RWPE2 (cell line): Measurements from ENCODE around the gene KCNH1.

Source experiments
- ATAC-seq: fragments of 200-7000 bp; cut with Tn5 transposase; 3 replicates; pipeline ENCODE4 v1.9.1; 2021; ENCODE audit warnings: low read depth
- DNase-seq: peaks from one replicate; pipeline ENCODE4 v3.0.0-alpha.2; 2020; ENCODE audit warnings: low spot score
- H3K27ac ChIP-seq: fragments of 450-650 bp; 2 replicates; pipeline ENCODE4 v1.5.1; 2017; ENCODE audit warnings: mild to moderate bottlenecking; ENCODE audit not compliant: poor library complexity, severe bottlenecking
- H3K27me3 ChIP-seq: fragments of 250-450 bp; sonication (Bioruptor Pico); 2 replicates; pipeline ENCODE4 v1.5.1; 2021; ENCODE audit warnings: mild to moderate bottlenecking, moderate library complexity; ENCODE audit not compliant: insufficient read depth, poor library complexity, severe bottlenecking
- H3K36me3 ChIP-seq: fragments of 250-450 bp; sonication (Bioruptor Pico); 2 replicates; pipeline ENCODE4 v1.5.1; 2020; ENCODE audit warnings: low read depth, mild to moderate bottlenecking, moderate library complexity
- H3K4me1 ChIP-seq: fragments of 250-450 bp; sonication (Bioruptor Pico); 2 replicates; pipeline ENCODE4 v1.5.1; 2021; ENCODE audit warnings: mild to moderate bottlenecking, moderate library complexity; ENCODE audit not compliant: insufficient read depth, poor library complexity, severe bottlenecking
- H3K4me3 ChIP-seq: fragments of 250-450 bp; sonication (Bioruptor Pico); 2 replicates; pipeline ENCODE4 v1.5.1; 2021; ENCODE audit warnings: mild to moderate bottlenecking, moderate library complexity; ENCODE audit not compliant: severe bottlenecking
- H3K9me3 ChIP-seq: fragments of 250-450 bp; sonication (Bioruptor Pico); 2 replicates; pipeline ENCODE4 v1.5.1; 2021; ENCODE audit warnings: mild to moderate bottlenecking, moderate library complexity; ENCODE audit not compliant: severe bottlenecking
- CTCF ChIP-seq: fragments of 450-650 bp; IDR thresholded peaks from one replicate; pipeline ENCODE4 v1.5.1; 2017; ENCODE audit warnings: mild to moderate bottlenecking, moderate library complexity; ENCODE audit not compliant: poor library complexity, severe bottlenecking

The KCNH1 gene

GRCh38 chr1:210898473-210898872 lies 235.5 kb downstream of the KCNH1 start:
- no peak overlapping the region for H3K27ac ChIP-seq
- no peak for TF ChIP-seq CTCF
- no peak overlapping the region for H3K4me3 ChIP-seq
- H3K36me3 ChIP-seq = no peaks in the 10 kb centered on the region
- H3K9me3 ChIP-seq = no peaks in the 10 kb centered on the region
- no peak for ATAC-seq
- no peak for DNase-seq
- H3K4me1 ChIP-seq = no peaks in the 10 kb centered on the region
- no peaks in the 10 kb centered on the region for H3K27me3 ChIP-seq

- no peaks in the 10 kb centered on the region for H3K36me3 ChIP-seq
- peak overlapping the region; percentile 65 for H3K27ac ChIP-seq
- H3K27me3 ChIP-seq = no peaks in the 10 kb centered on the region
- ATAC-seq = peak; percentile 78
- no peak for TF ChIP-seq CTCF
- peaks cover 16% of the 10 kb centered on the region for H3K4me1 ChIP-seq
- H3K9me3 ChIP-seq = no peaks in the 10 kb centered on the region
- no peak overlapping the region for H3K4me3 ChIP-seq
- DNase-seq = no peak
These were observed 250.1 kb downstream of the KCNH1 start for GRCh38 chr1:210883821-210884220.

- Histone ChIP-seq H3K4me1 (peaks cover 16% of the 10 kb centered on the region), H3K27ac (peak overlapping the region; percentile 65), H3K4me3 (no peak overlapping the region), H3K9me3 (no peaks in the 10 kb centered on the region), H3K27me3 (no peaks in the 10 kb centered on the region), H3K36me3 (no peaks in the 10 kb centered on the region)
- DNase-seq = no peak
- peak; percentile 86 for ATAC-seq
- TF ChIP-seq CTCF = no peak
These were observed 251.3 kb downstream of the KCNH1 start for GRCh38 chr1:210882414-210883221.

- TF ChIP-seq CTCF = no peak
- H3K36me3 ChIP-seq = no peaks in the 10 kb centered on the region
- no peaks in the 10 kb centered on the region for H3K27me3 ChIP-seq
- DNase-seq (no peak), ATAC-seq (no peak)
- H3K27ac ChIP-seq = no peak overlapping the region
- H3K9me3 ChIP-seq = no peaks in the 10 kb centered on the region
- peaks cover 14% of the 10 kb centered on the region for H3K4me1 ChIP-seq
- no peak overlapping the region for H3K4me3 ChIP-seq
These were observed 255.4 kb downstream of the KCNH1 start for GRCh38 chr1:210878564-210878963.

GRCh38 chr1:210876275-210876674 lies 257.7 kb downstream of the KCNH1 start:
- H3K27ac ChIP-seq = no peak overlapping the region
- H3K4me1 ChIP-seq = no peaks in the 10 kb centered on the region
- H3K4me3 ChIP-seq = no peak overlapping the region
- no peak for TF ChIP-seq CTCF
- no peaks in the 10 kb centered on the region for H3K9me3 ChIP-seq
- no peaks in the 10 kb centered on the region for H3K36me3 ChIP-seq
- DNase-seq (no peak), ATAC-seq (no peak)
- no peaks in the 10 kb centered on the region for H3K27me3 ChIP-seq
